ENCODE measurements around the gene PGS1.

- TF ChIP-seq CTCF (IDR thresholded peaks at IDR 0.05) (no peak), POLR2A (IDR thresholded peaks at IDR 0.05) (no peak), EP300 (IDR thresholded peaks at IDR 0.05) (no peak)
Observed at GRCh38 chr17:78345791-78346494, 32.5 kb upstream of the PGS1 start.

Measured in ovary (tissue), 3 donors.